ENCODE measurements around the gene WRAP73. TPM values are rescaled to one million over a fixed set of nuclear protein-coding genes. Genes with fewer than 3 reads are reported as not detected.

The WRAP73 gene
- total RNA-seq, 1 experiment from 2014 or later, result 37.2 TPM

DNA sequence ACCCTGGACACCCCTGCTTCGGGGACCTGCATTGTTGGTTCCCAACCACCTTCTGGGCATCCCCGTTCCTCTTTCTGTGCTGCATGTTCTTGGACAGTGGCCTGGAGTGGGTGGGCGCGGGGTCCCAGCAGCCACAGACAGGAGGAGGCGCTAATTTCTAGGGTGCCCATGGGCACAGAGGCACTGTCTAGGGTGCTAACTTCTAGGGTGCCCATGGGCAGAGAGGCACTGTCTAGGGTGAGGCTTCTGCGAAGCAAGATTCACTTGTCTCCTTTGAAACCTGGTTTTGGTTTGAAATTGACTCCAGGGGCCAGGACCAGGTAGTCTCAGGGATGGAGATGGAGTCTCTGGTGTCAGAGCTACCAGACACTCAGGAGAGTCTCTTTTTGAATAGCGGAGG is 37.8 kb downstream of the WRAP73 start:
- no peak for DNase-seq
- Histone ChIP-seq H3K27ac (ENCODE audit: low read length) (no peak overlapping the region), H2AFZ (ENCODE audit: low read length) (no peak overlapping the region), H3K4me3 (ENCODE audit: low read length) (no peak overlapping the region), H3K4me2 (ENCODE audit: low read depth, low read length, poor library complexity, severe bottlenecking) (no peak overlapping the region), H3K9ac (ENCODE audit: low read length) (no peak overlapping the region), H3K9me2 (replicated peaks; ENCODE audit: insufficient read depth, low read length) (no peaks in the 10 kb centered on the region), H3K36me3 (ENCODE audit: insufficient read depth, low read length) (no peaks in the 10 kb centered on the region), H3K79me2 (ENCODE audit: low read length) (no peaks in the 10 kb centered on the region), H3K4me1 (ENCODE audit: low read length) (no peaks in the 10 kb centered on the region), H3K9me3 (ENCODE audit: low read length) (no peaks in the 10 kb centered on the region), H4K20me1 (ENCODE audit: insufficient read depth, low read depth, low read length) (no peaks in the 10 kb centered on the region), H3K27me3 (ENCODE audit: low read length) (no peaks in the 10 kb centered on the region)

DNA sequence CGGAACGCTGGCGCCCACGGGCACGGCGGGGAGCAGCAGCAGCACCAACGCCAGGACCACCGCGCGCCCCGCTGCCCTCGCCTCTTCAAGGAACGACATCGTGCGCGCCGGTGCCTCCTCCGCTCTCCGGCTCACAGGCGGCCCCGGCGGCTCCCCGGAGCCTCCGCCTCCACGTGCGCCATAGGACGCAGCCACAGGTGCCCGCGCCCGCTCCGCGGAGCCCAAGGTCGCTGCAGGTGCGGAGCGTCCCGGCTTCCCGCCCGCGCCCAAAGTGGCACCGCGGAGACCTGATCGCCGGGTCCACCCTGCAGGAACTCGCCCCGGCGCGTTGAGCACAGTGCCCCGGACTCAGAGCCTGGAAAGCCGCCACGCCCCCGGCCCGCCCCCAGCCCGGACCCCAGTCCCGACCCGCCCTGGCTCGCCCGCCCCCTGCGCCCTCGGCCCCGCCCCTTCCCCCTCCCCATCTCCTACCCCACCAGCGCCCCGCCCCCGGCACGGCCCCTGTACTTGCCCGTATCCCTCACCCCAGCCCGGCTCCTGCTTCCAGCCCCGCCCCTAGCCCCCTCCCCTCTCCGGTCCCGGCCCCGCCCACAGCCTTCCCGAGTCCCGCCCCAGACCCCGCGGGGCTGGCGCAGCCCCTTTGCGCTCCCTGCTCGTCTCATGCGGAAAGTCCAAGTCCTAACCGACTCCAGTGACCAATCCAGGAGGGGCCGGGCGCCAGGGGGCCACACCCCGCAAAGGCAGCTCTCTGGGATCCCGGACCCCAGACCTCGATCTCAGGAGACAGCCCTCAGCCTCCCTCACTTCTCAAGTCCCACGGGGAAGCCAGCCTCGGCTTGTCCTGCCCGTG is 38.5 kb downstream of the WRAP73 start, which contains the start of gene MEGF6:
Gene MEGF6, minus strand, starts transcription at position 339 of the 850 bp plus-strand sequence. Its CDS starts 240 bp downstream, at position 99.
- no peak within 1 kb of the TSS for H3K9ac ChIP-seq (ENCODE audit: low read length)
- H3K4me2 ChIP-seq (ENCODE audit: low read depth, low read length, poor library complexity, severe bottlenecking), result no peak within 1 kb of the TSS
- H3K9me3 ChIP-seq (ENCODE audit: low read length), result no peaks in the 10 kb centered on the region
- H4K20me1 ChIP-seq (ENCODE audit: insufficient read depth, low read depth, low read length), result no peaks in the 10 kb centered on the region
- no peak within 1 kb of the TSS for H3K27ac ChIP-seq (ENCODE audit: low read length)
- no peak within 1 kb of the TSS for H2AFZ ChIP-seq (ENCODE audit: low read length)
- no peaks in the 10 kb centered on the region for H3K27me3 ChIP-seq (ENCODE audit: low read length)
- H3K9me2 ChIP-seq (replicated peaks; ENCODE audit: insufficient read depth, low read length), result no peaks in the 10 kb centered on the region
- DNase-seq, result no peak
- no peak within 1 kb of the TSS for H3K4me3 ChIP-seq (ENCODE audit: low read length)
- H3K79me2 ChIP-seq (ENCODE audit: low read length), result no peaks in the 10 kb centered on the region
- no peaks in the 10 kb centered on the region for H3K36me3 ChIP-seq (ENCODE audit: insufficient read depth, low read length)
- H3K4me1 ChIP-seq (ENCODE audit: low read length), result no peaks in the 10 kb centered on the region

DNA sequence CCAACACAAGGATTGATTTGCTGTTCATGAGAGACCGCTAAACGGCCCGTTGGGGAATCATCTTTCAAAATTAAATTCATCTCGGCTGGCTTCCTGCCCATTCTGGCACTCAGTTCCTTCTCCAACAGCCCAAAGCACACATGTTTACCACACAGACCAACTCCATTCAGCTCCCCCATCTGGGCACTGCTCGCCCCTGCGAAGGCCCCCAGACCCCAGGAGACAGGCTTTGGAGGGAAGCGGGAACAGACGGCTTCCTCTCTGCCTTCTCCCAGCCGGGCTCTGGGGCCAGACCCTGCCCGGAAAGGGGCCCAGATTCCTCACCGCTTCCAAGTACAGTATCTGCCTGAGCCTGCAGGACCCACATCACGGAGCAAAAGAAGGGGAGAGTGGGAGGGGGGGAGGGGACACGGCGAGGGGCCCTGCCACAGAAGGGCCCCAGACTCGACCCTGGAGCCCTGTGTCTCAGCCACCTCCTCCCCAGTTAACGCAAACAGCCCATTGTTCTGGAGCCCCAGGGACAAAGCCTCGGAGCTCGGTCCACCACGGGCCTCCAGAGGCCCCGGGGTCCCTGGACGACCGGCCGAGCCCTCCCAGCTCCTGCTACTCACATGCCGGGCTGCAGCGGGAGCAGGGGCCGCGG is 39.3 kb downstream of the WRAP73 start:
- Histone ChIP-seq H3K4me3 (ENCODE audit: low read length) (no peak overlapping the region), H4K20me1 (ENCODE audit: insufficient read depth, low read depth, low read length) (no peaks in the 10 kb centered on the region), H3K9me2 (replicated peaks; ENCODE audit: insufficient read depth, low read length) (no peaks in the 10 kb centered on the region), H3K4me1 (ENCODE audit: low read length) (no peaks in the 10 kb centered on the region), H3K27me3 (ENCODE audit: low read length) (no peaks in the 10 kb centered on the region), H3K79me2 (ENCODE audit: low read length) (no peaks in the 10 kb centered on the region), H3K9ac (ENCODE audit: low read length) (no peak overlapping the region), H2AFZ (ENCODE audit: low read length) (no peak overlapping the region), H3K4me2 (ENCODE audit: low read depth, low read length, poor library complexity, severe bottlenecking) (no peak overlapping the region), H3K9me3 (ENCODE audit: low read length) (no peaks in the 10 kb centered on the region), H3K27ac (ENCODE audit: low read length) (no peak overlapping the region), H3K36me3 (ENCODE audit: insufficient read depth, low read length) (no peaks in the 10 kb centered on the region)
- DNase-seq, result no peak

DNA sequence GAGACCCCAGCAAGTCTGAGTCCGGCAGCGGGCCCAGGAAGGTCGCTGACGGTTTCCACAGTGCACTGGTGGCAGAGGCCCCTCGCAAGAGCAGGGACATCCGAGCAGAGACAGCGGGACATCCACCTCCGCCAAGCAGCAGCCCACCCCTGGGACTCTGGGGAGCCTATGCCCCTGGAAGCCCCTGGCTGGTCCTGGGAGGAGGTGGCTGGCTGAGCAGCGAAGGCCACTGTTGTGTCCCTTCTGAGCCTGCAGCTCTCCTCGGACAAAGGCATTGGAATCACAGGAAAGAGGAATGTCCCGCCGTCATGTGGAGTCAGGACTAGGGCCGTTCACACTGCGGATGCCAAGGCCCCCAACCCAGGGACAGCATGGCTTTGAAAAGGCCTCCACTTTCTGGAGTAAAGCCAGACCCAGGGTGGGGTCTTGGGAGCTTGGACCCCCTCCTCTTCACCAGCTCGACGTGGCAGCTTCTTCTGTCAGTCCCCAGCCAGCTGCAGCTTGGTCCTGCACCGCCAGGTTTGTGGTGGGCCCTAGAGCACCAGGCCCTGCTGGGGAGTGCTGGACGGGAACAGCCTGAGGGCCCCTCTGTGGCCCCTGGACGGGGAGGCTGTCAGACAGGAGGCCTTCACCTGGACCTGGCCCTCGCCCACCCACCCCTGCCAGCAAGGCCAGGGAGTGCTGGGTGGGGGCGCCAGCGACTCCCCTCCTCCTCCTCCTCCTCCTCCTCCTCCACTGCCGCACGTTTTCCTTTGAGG is 40.0 kb downstream of the WRAP73 start:
- Histone ChIP-seq H3K4me2 (ENCODE audit: low read depth, low read length, poor library complexity, severe bottlenecking) (no peak overlapping the region), H3K79me2 (ENCODE audit: low read length) (no peaks in the 10 kb centered on the region), H3K4me1 (ENCODE audit: low read length) (no peaks in the 10 kb centered on the region), H3K27me3 (ENCODE audit: low read length) (no peaks in the 10 kb centered on the region), H3K36me3 (ENCODE audit: insufficient read depth, low read length) (no peaks in the 10 kb centered on the region), H3K27ac (ENCODE audit: low read length) (no peak overlapping the region), H2AFZ (ENCODE audit: low read length) (no peak overlapping the region), H4K20me1 (ENCODE audit: insufficient read depth, low read depth, low read length) (no peaks in the 10 kb centered on the region), H3K9me2 (replicated peaks; ENCODE audit: insufficient read depth, low read length) (no peaks in the 10 kb centered on the region), H3K9me3 (ENCODE audit: low read length) (no peaks in the 10 kb centered on the region), H3K4me3 (ENCODE audit: low read length) (no peak overlapping the region), H3K9ac (ENCODE audit: low read length) (no peak overlapping the region)
- no peak for DNase-seq

DNA sequence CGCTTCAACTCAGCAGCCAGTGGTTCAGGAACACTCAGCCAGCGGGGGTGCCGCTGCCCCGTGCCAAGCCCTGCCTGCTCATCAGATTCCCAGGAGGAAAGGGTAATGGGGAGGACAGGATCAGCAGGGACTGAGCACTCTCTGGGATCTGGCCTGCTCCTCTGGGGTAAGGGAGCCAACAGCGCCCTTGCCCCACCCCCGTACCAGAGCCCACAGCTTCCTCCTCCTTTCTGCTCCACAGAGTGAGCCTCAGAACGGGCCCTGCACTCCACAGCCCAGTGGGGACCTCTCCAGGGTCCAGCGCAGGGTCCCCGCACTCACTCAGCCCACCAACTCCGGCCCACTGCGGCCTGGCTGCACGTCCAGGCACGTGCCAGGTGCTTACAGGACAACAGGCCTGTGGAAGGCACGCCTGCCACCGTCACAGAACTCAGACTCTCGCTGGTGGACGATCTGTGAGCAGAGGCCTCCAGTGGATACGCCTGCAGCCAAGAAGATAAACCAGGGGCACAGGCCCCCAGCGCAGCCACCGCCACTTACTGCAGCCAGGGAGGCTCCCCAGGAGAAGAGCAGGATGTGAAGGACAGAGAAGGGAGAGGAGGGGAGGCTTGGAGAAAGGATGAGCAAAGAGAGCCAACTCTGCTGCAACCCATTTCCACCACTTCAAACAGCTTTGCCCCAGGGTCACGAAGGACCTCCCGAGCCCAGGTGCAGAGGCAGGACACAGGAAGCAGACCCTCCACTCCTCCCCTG is 40.7 kb downstream of the WRAP73 start:
- no peaks in the 10 kb centered on the region for H3K27me3 ChIP-seq (ENCODE audit: low read length)
- no peak for DNase-seq
- H3K4me1 ChIP-seq (ENCODE audit: low read length), result no peaks in the 10 kb centered on the region
- H3K79me2 ChIP-seq (ENCODE audit: low read length), result no peaks in the 10 kb centered on the region
- H3K9me3 ChIP-seq (ENCODE audit: low read length), result peaks cover 2% of the 10 kb centered on the region; the same call in 1 of the 2 replicates
- no peaks in the 10 kb centered on the region for H4K20me1 ChIP-seq (ENCODE audit: insufficient read depth, low read depth, low read length)
- no peak overlapping the region for H3K9ac ChIP-seq (ENCODE audit: low read length)
- H3K4me2 ChIP-seq (ENCODE audit: low read depth, low read length, poor library complexity, severe bottlenecking), result no peak overlapping the region
- H3K4me3 ChIP-seq (ENCODE audit: low read length), result no peak overlapping the region
- no peaks in the 10 kb centered on the region for H3K9me2 ChIP-seq (replicated peaks; ENCODE audit: insufficient read depth, low read length)
- no peak overlapping the region for H3K27ac ChIP-seq (ENCODE audit: low read length)
- no peaks in the 10 kb centered on the region for H3K36me3 ChIP-seq (ENCODE audit: insufficient read depth, low read length)
- H2AFZ ChIP-seq (ENCODE audit: low read length), result no peak overlapping the region

- no peak overlapping the region for H3K4me3 ChIP-seq (ENCODE audit: low read length)
- no peaks in the 10 kb centered on the region for H4K20me1 ChIP-seq (ENCODE audit: insufficient read depth, low read depth, low read length)
- no peak overlapping the region for H3K27ac ChIP-seq (ENCODE audit: low read length)
- H3K4me2 ChIP-seq (ENCODE audit: low read depth, low read length, poor library complexity, severe bottlenecking), result no peak overlapping the region
- H3K27me3 ChIP-seq (ENCODE audit: low read length), result no peaks in the 10 kb centered on the region
- H3K9me2 ChIP-seq (replicated peaks; ENCODE audit: insufficient read depth, low read length), result no peaks in the 10 kb centered on the region
- no peaks in the 10 kb centered on the region for H3K36me3 ChIP-seq (ENCODE audit: insufficient read depth, low read length)
- no peak for DNase-seq
- H3K4me1 ChIP-seq (ENCODE audit: low read length), result no peaks in the 10 kb centered on the region
- H3K9ac ChIP-seq (ENCODE audit: low read length), result no peak overlapping the region
- peaks cover 2% of the 10 kb centered on the region; the same call in 1 of the 2 replicates for H3K9me3 ChIP-seq (ENCODE audit: low read length)
- H3K79me2 ChIP-seq (ENCODE audit: low read length), result no peaks in the 10 kb centered on the region
- no peak overlapping the region for H2AFZ ChIP-seq (ENCODE audit: low read length)
These were observed 41.7 kb downstream of the WRAP73 start for GRCh38 chr1:3608154-3608553.

- peaks cover 2% of the 10 kb centered on the region; the same call in 1 of the 2 replicates for H3K9me3 ChIP-seq (ENCODE audit: low read length)
- no peak for DNase-seq
- H3K4me1 ChIP-seq (ENCODE audit: low read length), result no peaks in the 10 kb centered on the region
- H3K4me3 ChIP-seq (ENCODE audit: low read length), result no peak overlapping the region
- no peaks in the 10 kb centered on the region for H3K79me2 ChIP-seq (ENCODE audit: low read length)
- H3K36me3 ChIP-seq (ENCODE audit: insufficient read depth, low read length), result no peaks in the 10 kb centered on the region
- no peaks in the 10 kb centered on the region for H3K9me2 ChIP-seq (replicated peaks; ENCODE audit: insufficient read depth, low read length)
- H2AFZ ChIP-seq (ENCODE audit: low read length), result no peak overlapping the region
- H3K27me3 ChIP-seq (ENCODE audit: low read length), result no peaks in the 10 kb centered on the region
- no peak overlapping the region for H3K9ac ChIP-seq (ENCODE audit: low read length)
- no peak overlapping the region for H3K4me2 ChIP-seq (ENCODE audit: low read depth, low read length, poor library complexity, severe bottlenecking)
- no peaks in the 10 kb centered on the region for H4K20me1 ChIP-seq (ENCODE audit: insufficient read depth, low read depth, low read length)
- H3K27ac ChIP-seq (ENCODE audit: low read length), result no peak overlapping the region
These were observed 42.2 kb downstream of the WRAP73 start for GRCh38 chr1:3607703-3608065.
